DMS153 treated with DMSO at 0.1 percent for 48 hours (cell line): ENCODE results near the gene WWOX.

Source experiments
- DNase-seq: peaks from one replicate; lab custom pipeline; 2025; ENCODE audit not compliant: unreplicated experiment; lab: John Stamatoyannopoulos, UW

WWOX gene

GRCh38 chr16:78220571-78220970, 121.1 kb downstream of the WWOX start:
- DNase-seq = no peak

- DNase-seq = no peak
These were observed 122.4 kb downstream of the WWOX start for GRCh38 chr16:78221892-78222291.

- DNase-seq = no peak
These were observed 124.9 kb downstream of the WWOX start for GRCh38 chr16:78224342-78224741.

- no peak for DNase-seq
These were observed 126.5 kb downstream of the WWOX start for GRCh38 chr16:78225919-78226318.

DNA sequence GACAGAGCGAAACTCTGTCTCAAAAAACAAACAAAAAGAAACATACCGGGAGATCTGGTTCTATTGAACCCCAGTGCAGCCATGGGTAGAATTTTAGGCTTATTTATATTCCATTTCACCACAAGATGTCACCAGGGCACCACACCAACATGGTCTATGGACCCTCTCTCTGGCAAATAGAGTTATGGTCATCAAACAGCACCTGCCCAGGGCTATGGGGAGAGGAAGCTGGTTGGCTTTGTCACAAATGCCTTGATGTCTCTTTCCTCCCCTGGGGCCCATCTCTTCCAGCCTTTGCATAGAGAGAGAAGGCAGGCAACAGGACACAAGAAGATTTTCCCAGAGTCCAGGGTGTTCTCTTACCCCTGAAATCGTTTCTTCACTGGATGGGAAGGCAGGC, 128.4 kb downstream of the WWOX start:
- no peak for DNase-seq

DNA sequence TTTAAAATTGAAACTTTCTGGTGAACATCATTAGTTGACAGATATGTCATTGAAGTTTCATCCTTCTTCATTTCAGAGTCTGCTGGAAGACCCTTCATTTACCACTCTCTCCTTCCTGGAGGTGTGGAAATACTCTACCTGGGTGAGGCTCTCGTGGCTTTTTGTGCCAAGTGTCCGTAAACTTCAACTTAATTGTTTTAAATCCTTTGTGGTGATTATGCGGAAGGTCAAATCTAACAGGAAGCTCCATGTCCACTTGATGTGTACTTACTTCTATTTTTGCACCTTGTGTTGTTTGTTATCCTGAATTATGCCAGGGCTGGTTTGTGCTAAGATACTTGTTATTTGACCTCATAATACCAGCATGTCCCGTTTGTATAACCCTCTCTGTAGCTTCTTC, 129.2 kb downstream of the WWOX start:
- no peak for DNase-seq

DNA sequence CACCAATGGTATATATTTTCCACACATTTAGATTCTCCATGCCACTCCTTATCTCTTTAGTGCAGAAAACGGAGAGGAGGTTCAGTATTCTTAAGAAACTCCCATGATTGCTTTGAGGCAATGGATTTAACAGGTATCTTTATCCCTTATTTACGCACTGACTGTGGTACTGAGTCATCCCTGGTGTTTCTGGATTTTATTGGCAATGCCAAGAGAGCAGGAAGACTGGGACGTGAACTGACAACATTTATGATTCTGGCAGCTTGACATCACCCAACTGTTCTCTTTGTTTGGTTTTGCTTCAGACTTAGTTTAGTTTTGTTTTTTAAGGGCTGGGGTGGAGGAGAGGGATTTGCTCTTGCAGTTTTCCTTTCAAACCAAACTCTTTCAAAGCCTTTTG, 131.4 kb downstream of the WWOX start:
- no peak for DNase-seq

GRCh38 chr16:78235168-78235800, 135.8 kb downstream of the WWOX start:
- DNase-seq = peak; percentile 38

- no peak for DNase-seq
These were observed 136.4 kb downstream of the WWOX start for GRCh38 chr16:78235876-78236275.

GRCh38 chr16:78237841-78238240, 138.4 kb downstream of the WWOX start:
- no peak for DNase-seq

GRCh38 chr16:78240459-78241222, 141.2 kb downstream of the WWOX start:
- DNase-seq = no peak

- no peak for DNase-seq
These were observed 142.8 kb downstream of the WWOX start for GRCh38 chr16:78242239-78242630.

DNA sequence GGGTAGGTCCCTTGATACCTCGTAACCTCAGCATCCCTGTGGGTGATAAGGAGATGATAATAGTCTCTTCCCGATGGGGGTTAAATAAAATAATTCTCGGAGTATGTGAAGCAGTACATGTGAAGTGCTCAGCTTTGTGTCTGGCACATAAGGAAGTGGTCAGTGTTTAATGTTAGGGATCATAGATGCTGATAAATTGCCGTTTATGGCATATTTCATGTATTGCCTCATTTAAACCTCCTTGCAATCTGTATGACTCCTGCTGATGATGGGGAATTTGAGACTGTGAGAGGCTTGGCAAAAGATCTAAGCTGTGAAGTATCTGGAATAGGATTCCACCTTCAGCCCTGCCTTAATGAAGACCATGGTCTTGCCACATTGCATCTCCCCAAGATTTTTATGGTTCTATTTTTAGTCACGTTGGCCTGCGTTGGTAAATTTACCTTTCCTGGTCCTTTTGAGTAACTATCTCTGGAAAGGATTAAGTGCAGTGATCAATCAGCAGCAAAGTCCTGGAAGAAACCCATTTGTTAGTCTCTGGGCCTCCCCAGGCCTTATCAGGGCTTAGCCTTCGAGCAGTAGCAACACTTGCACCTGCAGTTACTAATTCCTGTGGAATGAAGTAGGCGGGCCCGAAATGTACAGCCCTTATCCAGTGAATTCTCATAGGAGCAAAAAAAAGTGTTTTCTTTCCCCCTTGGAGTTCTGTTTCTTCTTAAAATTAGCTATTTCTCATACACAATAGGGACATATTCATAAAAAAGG, 144.9 kb downstream of the WWOX start:
- no peak for DNase-seq

DNA sequence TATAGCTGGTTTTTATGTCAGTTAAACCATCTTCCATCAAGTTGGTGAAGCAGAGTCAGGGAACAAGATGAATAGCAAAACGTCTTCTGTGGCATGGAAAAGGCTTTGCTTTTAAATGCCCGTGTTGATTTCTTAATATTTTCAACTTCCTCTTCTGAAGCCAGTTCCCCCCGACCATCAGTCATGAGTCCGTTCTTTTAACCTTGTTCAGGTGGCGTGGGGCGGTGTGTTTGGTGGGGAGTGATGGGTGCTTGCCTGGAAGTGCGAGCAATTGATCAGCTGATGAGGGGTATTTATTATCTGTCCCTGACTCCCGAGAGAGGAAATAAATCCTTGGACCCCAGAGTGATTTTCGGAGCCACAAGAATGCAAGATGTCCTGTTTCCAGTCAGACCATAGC, 147.1 kb downstream of the WWOX start:
- no peak for DNase-seq

DNA sequence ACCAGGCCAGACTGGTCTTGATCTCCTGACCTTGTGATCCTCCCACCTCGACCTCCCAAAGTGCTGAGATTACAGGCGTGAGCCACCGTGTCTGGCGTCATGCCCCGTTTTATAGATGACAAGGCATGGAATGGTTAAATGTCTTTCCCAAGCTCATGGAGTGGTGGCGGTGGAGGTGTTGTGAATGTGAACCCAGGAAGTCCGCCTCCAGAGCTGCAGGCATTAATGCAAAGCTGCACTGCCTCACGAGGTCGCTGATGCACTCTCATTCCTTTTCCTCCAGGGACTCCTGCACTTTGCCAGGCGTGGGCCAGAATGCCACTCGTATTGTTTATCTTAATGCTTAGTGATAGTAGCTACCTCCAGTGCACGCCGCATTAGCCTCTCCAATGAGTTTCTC, 149.6 kb downstream of the WWOX start:
- DNase-seq = no peak

GRCh38 chr16:78249832-78250231, 150.4 kb downstream of the WWOX start:
- DNase-seq = no peak

GRCh38 chr16:78251115-78251514, 151.7 kb downstream of the WWOX start:
- DNase-seq = no peak

DNA sequence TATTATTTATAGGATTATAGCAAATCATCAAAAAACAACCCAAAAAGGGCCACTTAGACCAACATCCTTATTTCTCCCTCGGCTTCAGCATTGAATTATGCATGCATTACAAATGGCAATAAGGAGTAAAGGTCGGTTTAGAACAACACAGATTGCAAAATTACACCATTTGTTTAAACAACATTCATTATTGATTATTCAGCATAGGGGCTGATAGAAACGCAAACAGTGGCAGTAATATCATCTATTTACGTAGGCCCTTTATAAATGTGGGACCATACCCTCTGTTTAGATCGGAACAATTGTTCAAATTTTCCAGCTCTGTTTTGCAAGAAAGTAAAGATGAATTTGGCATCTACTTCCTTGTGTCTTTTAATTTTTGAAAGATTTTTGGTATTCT, 153.3 kb downstream of the WWOX start:
- no peak for DNase-seq

DNA sequence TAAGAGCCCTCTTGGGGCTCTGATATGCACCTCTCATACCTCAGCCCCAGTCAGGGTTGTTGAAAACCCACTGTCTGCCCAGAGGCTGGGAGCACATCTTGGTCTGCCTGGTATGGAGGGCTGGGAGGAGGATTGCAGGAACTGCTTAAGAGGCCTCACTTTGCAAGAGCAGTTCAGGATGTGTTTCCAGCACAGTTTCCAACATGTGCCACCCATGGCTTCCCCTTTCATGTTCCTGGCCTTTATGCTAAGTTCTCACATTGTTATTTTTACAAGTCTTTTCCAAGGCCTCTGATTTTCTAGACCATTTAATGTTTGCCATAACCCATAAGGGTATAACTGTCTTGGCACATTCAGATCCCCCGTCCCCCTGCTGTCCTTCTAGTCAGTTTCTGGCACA, 155.4 kb downstream of the WWOX start:
- DNase-seq = no peak

DNA sequence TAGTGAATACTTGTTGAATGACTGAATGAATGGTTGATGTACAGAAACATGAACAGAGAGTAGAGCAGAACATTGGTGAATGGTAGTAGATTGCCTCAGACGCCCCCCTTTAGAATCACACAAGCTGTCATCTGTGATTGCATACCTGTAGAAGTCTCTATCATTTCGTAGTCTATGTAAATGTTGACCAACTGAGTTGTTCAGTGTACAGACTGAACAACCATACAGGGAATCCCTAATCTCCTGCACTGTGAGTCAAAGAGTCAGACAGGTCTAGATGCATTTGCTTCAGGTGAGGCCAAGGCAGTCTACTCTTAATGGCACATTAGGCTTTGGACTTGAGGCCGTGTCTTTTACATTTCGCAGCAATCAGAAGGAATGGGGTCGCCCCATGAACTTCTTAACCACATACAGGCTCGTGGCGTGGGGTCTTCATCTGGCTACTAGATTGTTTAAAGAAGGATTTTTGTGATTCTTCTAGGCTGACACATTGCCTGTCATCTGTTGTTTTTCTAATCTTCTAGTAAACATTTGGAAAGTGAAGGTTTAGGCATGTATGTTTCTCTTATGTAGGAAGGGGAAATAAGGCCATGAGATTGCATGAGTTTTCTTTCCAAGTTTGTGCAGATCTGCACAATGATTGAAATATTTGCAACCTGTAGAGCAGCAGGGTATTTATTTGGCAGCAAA, 157.4 kb downstream of the WWOX start:
- DNase-seq = no peak

- DNase-seq = no peak
These were observed 157.9 kb downstream of the WWOX start for GRCh38 chr16:78257376-78257728.
